Astrocyte (in vitro differentiated cells and primary cell): ENCODE results near the gene TRMT44. TPM values are rescaled to one million over a fixed set of nuclear protein-coding genes. Genes with fewer than 3 reads are reported as not detected.

ENCODE experiments used
- DNase-seq: peaks from one replicate; pipeline ENCODE4 v3.0.0-alpha.2; 2010; ENCODE audit warnings: low read depth
- FAIRE-seq: peaks from 2 replicates; lab custom pipeline; 2011; peaks lifted over from hg19 to GRCh38; lab: Jason Lieb, UNC
- H2AFZ ChIP-seq: 2 replicates; pipeline ENCODE4 v1.6.0; 2012; ENCODE audit warnings: low read depth, low read length, inconsistent platforms
- H3K27ac ChIP-seq: 2 replicates; pipeline ENCODE4 v1.5.1; 2011; ENCODE audit warnings: low read depth, low read length, inconsistent platforms
- H3K27me3 ChIP-seq: 2 replicates; pipeline ENCODE4 v1.6.0; 2011; ENCODE audit warnings: low read length, inconsistent platforms; ENCODE audit not compliant: insufficient read depth
- H3K36me3 ChIP-seq: 2 replicates; pipeline ENCODE4 v1.5.1; 2011; ENCODE audit warnings: low read length, inconsistent platforms; ENCODE audit not compliant: insufficient read depth
- H3K4me1 ChIP-seq: 2 replicates; pipeline ENCODE4 v1.5.1; 2011; ENCODE audit warnings: low read length, inconsistent platforms; ENCODE audit not compliant: insufficient read depth
- H3K4me2 ChIP-seq: 2 replicates; pipeline ENCODE4 v1.6.0; 2012; ENCODE audit warnings: low read length, inconsistent platforms
- H3K4me3 ChIP-seq: 2 replicates; pipeline ENCODE4 v1.5.1; 2011; ENCODE audit warnings: low read depth, mild to moderate bottlenecking, low read length, inconsistent platforms; ENCODE audit not compliant: insufficient read depth
- H3K79me2 ChIP-seq: 2 replicates; pipeline ENCODE4 v1.6.0; 2012; ENCODE audit warnings: mild to moderate bottlenecking, low read length, inconsistent platforms; ENCODE audit not compliant: insufficient read depth
- H3K9ac ChIP-seq: 2 replicates; pipeline ENCODE4 v1.6.0; 2012; ENCODE audit warnings: mild to moderate bottlenecking, low read length, inconsistent platforms
- H3K9me3 ChIP-seq: 2 replicates; pipeline ENCODE4 v1.5.1; 2012; ENCODE audit warnings: low read depth, mild to moderate bottlenecking, low read length, inconsistent platforms; ENCODE audit not compliant: insufficient read depth
- H4K20me1 ChIP-seq: 2 replicates; pipeline ENCODE4 v1.6.0; 2012; ENCODE audit warnings: low read length, inconsistent platforms; ENCODE audit not compliant: insufficient read depth
- H3K27ac Mint-ChIP-seq: one replicate; pipeline ENCODE4 v1.8.0; 2021; ENCODE audit warnings: mild to moderate bottlenecking, mixed read lengths; ENCODE audit not compliant: unreplicated experiment
- H3K27me3 Mint-ChIP-seq: one replicate; pipeline ENCODE4 v1.8.0; 2021; ENCODE audit warnings: low read depth, mixed read lengths; ENCODE audit not compliant: unreplicated experiment
- H3K36me3 Mint-ChIP-seq: one replicate; pipeline ENCODE4 v1.8.0; 2021; ENCODE audit warnings: low read depth, mixed read lengths; ENCODE audit not compliant: unreplicated experiment
- H3K4me1 Mint-ChIP-seq: one replicate; pipeline ENCODE4 v1.8.0; 2021; ENCODE audit warnings: low read depth, mixed read lengths; ENCODE audit not compliant: unreplicated experiment
- H3K4me3 Mint-ChIP-seq: one replicate; pipeline ENCODE4 v1.8.0; 2021; ENCODE audit warnings: mild to moderate bottlenecking, moderate library complexity, mixed read lengths; ENCODE audit not compliant: unreplicated experiment
- H3K9me3 Mint-ChIP-seq: one replicate; pipeline ENCODE4 v1.8.0; 2021; ENCODE audit warnings: mild to moderate bottlenecking, mixed read lengths; ENCODE audit not compliant: unreplicated experiment
- CTCF ChIP-seq: IDR thresholded peaks from 2 replicates; pipeline ENCODE4 v1.5.1; 2011; ENCODE audit warnings: low read depth, mild to moderate bottlenecking, inconsistent platforms, low read length, moderate library complexity; ENCODE audit not compliant: insufficient read depth
- EZH2 ChIP-seq: IDR thresholded peaks from 2 replicates; pipeline ENCODE4 v1.6.1; 2012; ENCODE audit warnings: mild to moderate bottlenecking, low read length, inconsistent platforms; ENCODE audit not compliant: insufficient read depth
- total RNA-seq: library from RNA; stranded (reverse); gene quantifications from 2 replicates; pipeline ENCODE4 v1.2.1, GENCODE V29; 2021

Gene TRMT44
- total RNA-seq, 1 donor from 2014 or later: 18.0 TPM

GRCh38 chr4:8500966-8501365, 60.4 kb downstream of the TRMT44 start:
- DNase-seq: no peak
- H3K36me3 Mint-ChIP-seq: peaks cover 9% of the 10 kb centered on the region
- H3K4me2 ChIP-seq: no peak overlapping the region
- no peak overlapping the region for H3K27ac Mint-ChIP-seq
- H3K4me3 Mint-ChIP-seq: no peak overlapping the region
- H3K9ac ChIP-seq: no peak overlapping the region
- no peak for FAIRE-seq
- H2AFZ ChIP-seq: no peak overlapping the region
- H3K9me3 Mint-ChIP-seq: peaks cover 7% of the 10 kb centered on the region
- no peaks in the 10 kb centered on the region for H3K79me2 ChIP-seq
- no peak overlapping the region for H3K27ac ChIP-seq
- H3K9me3 ChIP-seq: peaks cover 4% of the 10 kb centered on the region
- no peaks in the 10 kb centered on the region for H4K20me1 ChIP-seq
- H3K27me3 Mint-ChIP-seq: peaks cover 20% of the 10 kb centered on the region
- no peak overlapping the region for H3K4me3 ChIP-seq
- H3K27me3 ChIP-seq: peaks cover 9% of the 10 kb centered on the region
- no peaks in the 10 kb centered on the region for H3K36me3 ChIP-seq
- H3K4me1 Mint-ChIP-seq: peaks cover 8% of the 10 kb centered on the region
- TF ChIP-seq EZH2 (no peak), CTCF (no peak)
- peaks cover 3% of the 10 kb centered on the region for H3K4me1 ChIP-seq

- Histone ChIP-seq H3K27me3 (peaks cover 9% of the 10 kb centered on the region), H2AFZ (no peak overlapping the region), H3K4me1 (peaks cover 9% of the 10 kb centered on the region), H3K79me2 (no peaks in the 10 kb centered on the region), H3K9ac (no peak overlapping the region), H3K9me3 (peaks cover 4% of the 10 kb centered on the region), H4K20me1 (no peaks in the 10 kb centered on the region), H3K36me3 (no peaks in the 10 kb centered on the region), H3K27ac (no peak overlapping the region), H3K4me3 (no peak overlapping the region), H3K4me2 (no peak overlapping the region)
- no peak for TF ChIP-seq EZH2
- TF ChIP-seq CTCF: no peak
- H3K4me3 Mint-ChIP-seq: no peak overlapping the region
- peaks cover 21% of the 10 kb centered on the region for H3K27me3 Mint-ChIP-seq
- FAIRE-seq: no peak
- H3K4me1 Mint-ChIP-seq: peaks cover 8% of the 10 kb centered on the region
- H3K36me3 Mint-ChIP-seq: peaks cover 7% of the 10 kb centered on the region
- H3K9me3 Mint-ChIP-seq: peaks cover 7% of the 10 kb centered on the region
- no peak for DNase-seq
- no peak overlapping the region for H3K27ac Mint-ChIP-seq
Observed at GRCh38 chr4:8501781-8502180, 61.2 kb downstream of the TRMT44 start.

GRCh38 chr4:8502371-8502770, 61.8 kb downstream of the TRMT44 start:
- no peak overlapping the region for H3K4me3 ChIP-seq
- no peaks in the 10 kb centered on the region for H3K79me2 ChIP-seq
- H3K9me3 ChIP-seq: peaks cover 4% of the 10 kb centered on the region
- H3K4me2 ChIP-seq: no peak overlapping the region
- DNase-seq (no peak), FAIRE-seq (no peak)
- H3K9ac ChIP-seq: no peak overlapping the region
- H3K27me3 ChIP-seq: peaks cover 9% of the 10 kb centered on the region
- no peaks in the 10 kb centered on the region for H4K20me1 ChIP-seq
- Mint-ChIP-seq H3K36me3 (peaks cover 7% of the 10 kb centered on the region), H3K27ac (peak overlapping the region; percentile 34), H3K4me3 (no peak overlapping the region), H3K9me3 (peaks cover 7% of the 10 kb centered on the region), H3K4me1 (peaks cover 11% of the 10 kb centered on the region), H3K27me3 (peaks cover 22% of the 10 kb centered on the region)
- no peak for TF ChIP-seq EZH2
- no peak for TF ChIP-seq CTCF
- H2AFZ ChIP-seq: no peak overlapping the region
- H3K4me1 ChIP-seq: peaks cover 15% of the 10 kb centered on the region
- H3K36me3 ChIP-seq: no peaks in the 10 kb centered on the region
- H3K27ac ChIP-seq: no peak overlapping the region
